Measurements from ENCODE around the gene DGKQ.
"Not testable (repeated sequence)": the region's sequence is repeated elsewhere in the genome, so short reads cannot be mapped to it uniquely, and the experiment has no call there.

Gene DGKQ

DNA sequence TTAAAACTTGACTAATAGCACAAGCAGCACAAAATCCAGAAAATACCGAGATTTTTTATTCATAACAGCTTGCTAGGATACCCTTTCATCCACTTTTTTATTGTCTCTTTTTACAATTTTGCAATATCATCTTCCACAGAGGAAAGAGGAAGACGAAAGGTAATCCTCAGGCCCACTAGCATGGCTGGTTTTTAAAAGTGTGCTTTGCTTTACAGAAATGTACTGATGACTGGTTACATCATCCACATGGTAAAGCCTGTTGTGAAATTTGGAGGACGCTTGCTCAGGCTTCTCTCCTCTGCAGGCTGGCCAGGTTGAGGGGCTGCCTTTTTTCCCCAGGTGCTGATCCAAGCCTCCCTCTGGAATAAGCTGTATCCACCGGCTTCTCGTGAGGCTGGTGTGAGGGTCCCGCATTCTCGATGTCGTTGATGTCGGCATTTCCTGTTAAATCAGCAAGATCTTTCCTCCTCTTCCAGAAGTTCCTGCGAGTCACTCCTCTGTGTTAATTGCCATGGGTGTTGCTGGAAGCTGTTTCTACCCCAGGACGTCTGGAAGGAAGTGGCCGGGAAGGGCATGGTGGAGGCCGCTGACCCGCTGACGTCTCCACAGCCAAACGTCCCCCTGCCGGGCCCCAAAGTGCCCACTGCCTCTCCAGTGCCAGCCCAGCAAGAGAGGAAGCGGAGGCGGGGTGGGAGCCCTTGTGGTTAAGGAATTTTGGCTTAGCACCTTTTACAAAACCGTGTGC, 5.8 kb upstream of the DGKQ start:
- ATAC-seq: no peak
- no peak for TF ChIP-seq CSDC2 (CRISPR knock-in tag; IDR thresholded peaks at IDR 0.05)
- no peak for TF ChIP-seq ESRRG (CRISPR knock-in tag; IDR thresholded peaks at IDR 0.05)
- TF ChIP-seq ZFP30 (CRISPR knock-in tag; IDR thresholded peaks at IDR 0.05): no peak
- no peak for TF ChIP-seq TOX (CRISPR knock-in tag; IDR thresholded peaks at IDR 0.05; ENCODE audit: borderline replicate concordance)

DNA sequence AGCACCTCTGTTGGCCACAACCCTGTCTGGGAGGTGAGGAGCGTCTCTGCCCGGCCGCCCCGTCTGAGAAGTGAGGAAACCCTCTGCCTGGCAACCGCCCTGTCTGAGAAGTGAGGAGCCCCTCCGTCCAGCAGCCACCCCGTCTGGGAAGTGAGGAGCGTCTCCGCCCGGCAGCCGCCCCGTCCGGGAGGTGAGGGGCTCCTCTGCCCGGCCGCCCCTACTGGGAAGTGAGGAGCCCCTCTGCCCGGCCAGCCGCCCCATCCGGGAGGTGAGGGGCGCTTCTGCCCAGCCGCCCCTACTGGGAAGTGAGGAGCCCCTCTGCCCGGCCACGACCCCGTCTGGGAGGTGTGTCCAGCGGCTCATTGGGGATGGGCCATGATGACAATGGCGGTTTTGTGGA, 2.6 kb upstream of the DGKQ start:
- not testable (repeated sequence) for ATAC-seq

DNA sequence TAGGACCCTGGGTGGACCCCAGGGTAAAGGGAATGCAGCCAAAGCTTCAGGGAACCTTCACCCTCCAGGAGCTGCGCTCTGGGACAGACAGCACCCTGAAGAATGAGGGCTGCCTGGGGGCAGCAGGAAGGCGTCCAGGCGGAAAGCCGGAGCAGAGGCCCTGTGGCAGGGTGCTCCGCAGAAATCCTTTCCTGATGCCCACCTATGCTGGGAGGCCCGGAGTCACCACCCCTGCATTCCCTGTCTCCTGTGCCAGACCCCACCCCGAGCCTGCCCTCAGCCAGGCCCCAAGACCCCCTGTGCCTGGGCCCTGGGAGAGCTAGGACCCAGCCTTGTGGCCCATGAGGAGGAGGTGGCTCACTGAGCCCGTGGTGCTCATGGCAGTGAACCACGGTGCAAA, 1.3 kb upstream of the DGKQ start:
- no peak for TF ChIP-seq CSDC2 (CRISPR knock-in tag; IDR thresholded peaks at IDR 0.05)
- no peak for TF ChIP-seq ZFP3 (CRISPR knock-in tag; IDR thresholded peaks at IDR 0.05)
- no peak for TF ChIP-seq SNAI2 (CRISPR knock-in tag; IDR thresholded peaks at IDR 0.05)
- no peak for TF ChIP-seq OSR1 (CRISPR knock-in tag; IDR thresholded peaks at IDR 0.05)
- no peak for TF ChIP-seq ZNF565 (CRISPR knock-in tag; conservative IDR thresholded peaks at IDR 0.05; ENCODE audit: low read depth)
- no peak for TF ChIP-seq BACH2 (CRISPR knock-in tag; IDR thresholded peaks at IDR 0.05; ENCODE audit: borderline replicate concordance)
- TF ChIP-seq ZC3H10 (CRISPR knock-in tag; IDR thresholded peaks at IDR 0.05): no peak
- no peak for TF ChIP-seq CSRNP3 (CRISPR knock-in tag; IDR thresholded peaks at IDR 0.05)
- TF ChIP-seq PATZ1 (CRISPR knock-in tag; IDR thresholded peaks at IDR 0.05; ENCODE audit: borderline replicate concordance): no peak
- TF ChIP-seq TCF4 (CRISPR knock-in tag; IDR thresholded peaks at IDR 0.05; ENCODE audit: borderline replicate concordance): no peak
- no peak for TF ChIP-seq ZFP30 (CRISPR knock-in tag; IDR thresholded peaks at IDR 0.05)
- TF ChIP-seq GLIS3 (CRISPR knock-in tag; IDR thresholded peaks at IDR 0.05): no peak
- ATAC-seq: no peak

- TF ChIP-seq ESRRG (CRISPR knock-in tag; IDR thresholded peaks at IDR 0.05): no peak
- no peak for TF ChIP-seq TSHZ2 (CRISPR knock-in tag; IDR thresholded peaks at IDR 0.05)
- no peak for TF ChIP-seq TCF4 (CRISPR knock-in tag; IDR thresholded peaks at IDR 0.05; ENCODE audit: borderline replicate concordance)
- no peak for TF ChIP-seq OSR1 (CRISPR knock-in tag; IDR thresholded peaks at IDR 0.05)
- TF ChIP-seq, protein P1, sequence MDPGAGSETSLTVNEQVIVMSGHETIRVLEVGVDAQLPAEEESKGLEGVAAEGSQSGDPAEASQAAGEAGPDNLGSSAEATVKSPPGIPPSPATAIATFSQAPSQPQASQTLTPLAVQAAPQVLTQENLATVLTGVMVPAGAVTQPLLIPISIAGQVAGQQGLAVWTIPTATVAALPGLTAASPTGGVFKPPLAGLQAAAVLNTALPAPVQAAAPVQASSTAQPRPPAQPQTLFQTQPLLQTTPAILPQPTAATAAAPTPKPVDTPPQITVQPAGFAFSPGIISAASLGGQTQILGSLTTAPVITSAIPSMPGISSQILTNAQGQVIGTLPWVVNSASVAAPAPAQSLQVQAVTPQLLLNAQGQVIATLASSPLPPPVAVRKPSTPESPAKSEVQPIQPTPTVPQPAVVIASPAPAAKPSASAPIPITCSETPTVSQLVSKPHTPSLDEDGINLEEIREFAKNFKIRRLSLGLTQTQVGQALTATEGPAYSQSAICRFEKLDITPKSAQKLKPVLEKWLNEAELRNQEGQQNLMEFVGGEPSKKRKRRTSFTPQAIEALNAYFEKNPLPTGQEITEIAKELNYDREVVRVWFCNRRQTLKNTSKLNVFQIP (CRISPR knock-in tag; IDR thresholded peaks at IDR 0.05; ENCODE audit: borderline replicate concordance, low read depth): no peak
- no peak for TF ChIP-seq CSRNP3 (CRISPR knock-in tag; IDR thresholded peaks at IDR 0.05)
- TF ChIP-seq ZC3H10 (CRISPR knock-in tag; IDR thresholded peaks at IDR 0.05): no peak
- no peak for TF ChIP-seq SNAI2 (CRISPR knock-in tag; IDR thresholded peaks at IDR 0.05)
- no peak for TF ChIP-seq PATZ1 (CRISPR knock-in tag; IDR thresholded peaks at IDR 0.05; ENCODE audit: borderline replicate concordance)
- no peak for TF ChIP-seq GLIS3 (CRISPR knock-in tag; IDR thresholded peaks at IDR 0.05)
- TF ChIP-seq ZNF565 (CRISPR knock-in tag; conservative IDR thresholded peaks at IDR 0.05; ENCODE audit: low read depth): no peak
- ATAC-seq: peak; percentile 63
These were observed 531 bp downstream of the DGKQ start for GRCh38 chr4:972651-973424.
